Epithelial cell of esophagus (primary cell): ENCODE data around the gene MAP6.

Source experiments
- DNase-seq: peaks from one replicate; pipeline ENCODE4 v3.0.0; 2010; ENCODE audit warnings: low read depth
- H3K4me3 ChIP-seq: 2 replicates; pipeline ENCODE4 v1.5.1; 2011; ENCODE audit warnings: mild to moderate bottlenecking, low read length, control low read depth
- CTCF ChIP-seq: IDR thresholded peaks from 2 replicates; pipeline ENCODE4 v1.5.1; 2011; ENCODE audit warnings: low read depth, mild to moderate bottlenecking, low read length, control low read depth, inconsistent platforms; ENCODE audit not compliant: insufficient read depth; ENCODE audit errors: missing control alignments

MAP6 gene

GRCh38 chr11:75574698-75575602, 93.9 kb downstream of the MAP6 start:
- no peak for DNase-seq
- H3K4me3 ChIP-seq, result no peak overlapping the region
- TF ChIP-seq CTCF, result no peak

DNA sequence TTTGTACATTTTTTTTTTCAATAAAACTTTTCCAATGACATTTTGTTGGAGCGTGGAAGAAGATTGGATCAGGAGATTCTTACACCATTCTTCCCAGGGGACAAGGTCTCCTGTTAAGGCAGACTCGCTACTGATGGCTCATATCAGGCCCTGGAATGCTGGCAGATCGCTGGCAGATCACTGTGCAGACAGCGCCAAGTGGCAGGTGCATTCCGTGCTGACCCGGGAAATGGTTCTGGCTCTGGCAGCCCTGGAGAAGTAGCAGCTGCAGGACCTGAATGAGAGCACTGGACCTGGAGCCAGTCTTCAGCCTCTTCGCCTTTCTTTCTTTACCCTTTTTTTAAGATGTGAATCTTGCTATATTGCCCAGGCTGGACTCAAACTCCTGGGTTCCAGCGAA, 96.1 kb downstream of the MAP6 start:
- no peak for DNase-seq
- H3K4me3 ChIP-seq, result no peak overlapping the region
- TF ChIP-seq CTCF, result no peak

DNA sequence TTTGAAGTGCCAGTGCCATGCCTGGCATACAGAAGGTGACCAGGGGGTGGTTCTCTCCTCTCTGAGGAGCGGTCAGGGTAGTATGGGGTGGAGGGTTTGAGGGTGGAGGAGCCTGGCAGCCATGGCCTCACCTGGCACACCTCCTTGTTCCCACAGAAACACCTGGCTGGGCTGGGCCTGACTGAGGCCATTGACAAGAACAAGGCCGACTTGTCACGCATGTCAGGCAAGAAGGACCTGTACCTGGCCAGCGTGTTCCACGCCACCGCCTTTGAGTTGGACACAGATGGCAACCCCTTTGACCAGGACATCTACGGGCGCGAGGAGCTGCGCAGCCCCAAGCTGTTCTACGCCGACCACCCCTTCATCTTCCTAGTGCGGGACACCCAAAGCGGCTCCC, 97.2 kb downstream of the MAP6 start:
- DNase-seq, result no peak
- no peak overlapping the region for H3K4me3 ChIP-seq
- TF ChIP-seq CTCF, result no peak

DNA sequence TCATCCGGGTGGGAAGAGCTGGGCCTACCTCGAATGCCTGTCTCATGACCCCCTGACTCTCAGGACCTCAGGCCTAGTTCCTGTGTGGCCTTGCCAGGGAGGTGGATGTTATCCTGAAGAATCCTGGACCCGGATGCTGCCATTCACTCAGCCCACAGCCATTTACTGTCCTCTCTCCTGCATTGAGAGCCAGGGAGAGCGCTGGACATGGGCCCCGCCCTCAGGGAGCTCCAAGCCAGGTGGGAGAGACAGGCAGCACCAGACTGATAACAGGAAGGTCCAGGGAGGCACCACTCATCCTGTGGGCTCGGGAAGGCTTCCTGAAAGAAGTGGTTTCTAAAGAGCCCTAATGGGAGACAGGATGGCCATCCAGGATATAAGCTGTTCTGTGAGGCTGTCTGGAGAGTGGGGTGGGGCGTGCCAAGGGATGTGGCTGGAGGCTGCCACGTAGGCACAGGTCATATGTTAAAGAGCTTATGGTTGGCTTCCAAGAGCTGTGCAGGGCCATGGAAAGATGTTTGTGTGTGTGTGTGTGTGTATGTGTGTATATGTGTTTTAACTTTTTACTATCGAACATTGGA, 98.2 kb downstream of the MAP6 start:
- no peak for TF ChIP-seq CTCF
- DNase-seq, result no peak
- no peak overlapping the region for H3K4me3 ChIP-seq

GRCh38 chr11:75568616-75569219, 100.1 kb downstream of the MAP6 start:
- TF ChIP-seq CTCF, result no peak
- no peak for DNase-seq
- no peak overlapping the region for H3K4me3 ChIP-seq

DNA sequence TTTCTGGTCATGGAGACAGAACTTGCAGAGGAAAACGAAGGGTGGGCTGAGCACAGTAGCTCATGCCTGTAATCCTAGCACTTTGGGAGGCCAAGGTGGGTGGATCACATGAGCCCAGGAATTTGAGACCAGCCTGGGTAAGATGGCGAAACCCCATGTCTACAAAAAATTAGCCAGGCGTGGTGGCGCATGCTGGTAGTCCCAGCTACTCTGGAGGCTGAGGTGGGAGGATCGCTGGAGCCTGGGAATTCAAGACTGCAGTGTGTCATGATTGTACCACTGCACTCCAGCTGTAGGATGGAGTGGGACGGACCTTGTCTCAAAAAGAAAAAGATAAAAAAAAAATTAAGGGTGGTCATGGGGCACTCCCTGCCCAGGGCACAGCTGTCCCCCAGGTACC, 100.9 kb downstream of the MAP6 start:
- DNase-seq, result no peak
- TF ChIP-seq CTCF, result no peak
- H3K4me3 ChIP-seq, result no peak overlapping the region
